NCI-H1694 (cell line): ENCODE measurements around the gene BEGAIN.
A peak's percentile ranks its signal among the peaks of the same experiment; 100 is the strongest.

Source experiments
- DNase-seq: peaks from one replicate; lab custom pipeline; 2025; lab: John Stamatoyannopoulos, UW

The BEGAIN gene, protein sequence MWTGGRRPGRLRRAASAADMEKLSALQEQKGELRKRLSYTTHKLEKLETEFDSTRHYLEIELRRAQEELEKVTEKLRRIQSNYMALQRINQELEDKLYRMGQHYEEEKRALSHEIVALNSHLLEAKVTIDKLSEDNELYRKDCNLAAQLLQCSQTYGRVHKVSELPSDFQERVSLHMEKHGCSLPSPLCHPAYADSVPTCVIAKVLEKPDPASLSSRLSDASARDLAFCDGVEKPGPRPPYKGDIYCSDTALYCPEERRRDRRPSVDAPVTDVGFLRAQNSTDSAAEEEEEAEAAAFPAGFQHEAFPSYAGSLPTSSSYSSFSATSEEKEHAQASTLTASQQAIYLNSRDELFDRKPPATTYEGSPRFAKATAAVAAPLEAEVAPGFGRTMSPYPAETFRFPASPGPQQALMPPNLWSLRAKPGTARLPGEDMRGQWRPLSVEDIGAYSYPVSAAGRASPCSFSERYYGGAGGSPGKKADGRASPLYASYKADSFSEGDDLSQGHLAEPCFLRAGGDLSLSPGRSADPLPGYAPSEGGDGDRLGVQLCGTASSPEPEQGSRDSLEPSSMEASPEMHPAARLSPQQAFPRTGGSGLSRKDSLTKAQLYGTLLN

DNA sequence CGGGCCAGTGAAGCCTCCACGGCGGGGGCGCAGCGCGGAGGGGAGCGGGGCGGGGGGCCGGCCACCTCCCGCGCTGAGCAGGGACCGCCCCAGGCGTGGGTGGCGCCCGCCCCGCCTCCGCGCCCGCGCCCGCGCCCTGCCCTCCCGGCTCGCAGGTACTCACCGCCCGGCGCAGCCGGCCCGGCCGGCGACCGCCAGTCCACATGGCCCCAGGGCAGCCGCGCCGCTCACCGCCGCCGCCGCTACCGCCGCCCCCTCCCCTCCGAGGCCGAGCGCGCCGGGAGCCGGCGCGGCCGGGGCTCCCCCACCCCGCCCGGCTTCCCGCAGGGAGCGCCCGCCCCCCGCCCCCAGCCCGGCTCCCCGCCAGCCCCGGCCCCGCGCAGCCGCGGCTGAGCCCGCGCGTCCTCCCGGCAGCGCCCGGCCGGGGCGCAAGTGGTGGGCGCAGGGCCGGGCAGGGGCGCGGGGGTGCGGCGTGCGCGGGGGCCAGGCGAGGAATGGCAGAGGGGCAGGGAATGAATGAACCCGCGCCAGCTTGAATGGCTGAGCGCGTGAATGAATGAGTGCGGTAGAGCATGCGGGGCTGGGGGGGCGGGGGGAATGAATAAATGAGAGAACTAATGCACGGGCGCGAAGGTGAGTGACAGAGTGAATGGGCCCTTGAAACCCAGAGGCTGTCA lies at the start of gene BEGAIN:
Gene BEGAIN (minus strand): TSS at position 332 of the 677 bp plus-strand sequence. CDS start 127 bp downstream, at position 205.
- peak; percentile 67 for DNase-seq

DNA sequence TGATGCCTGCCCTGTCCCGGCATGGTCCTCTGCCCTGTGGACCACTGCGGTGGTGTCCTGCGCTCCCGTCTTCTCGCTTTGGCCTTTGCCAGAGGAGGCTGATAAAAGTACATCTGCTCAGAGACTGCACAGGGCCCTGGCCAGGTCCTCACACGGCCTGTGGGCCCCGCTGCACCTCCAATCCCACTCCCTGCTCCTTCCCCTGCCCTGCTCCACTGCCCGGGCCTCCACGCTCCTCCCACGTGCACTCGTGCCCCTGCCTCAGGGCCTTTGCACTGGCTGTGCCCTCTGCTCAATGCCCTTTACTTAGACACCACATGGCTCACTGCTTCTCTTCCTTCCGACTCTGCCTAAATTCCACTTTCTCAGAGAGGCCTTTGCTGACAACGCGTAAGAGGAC lies 49.3 kb upstream of the BEGAIN start:
- no peak for DNase-seq

DNA sequence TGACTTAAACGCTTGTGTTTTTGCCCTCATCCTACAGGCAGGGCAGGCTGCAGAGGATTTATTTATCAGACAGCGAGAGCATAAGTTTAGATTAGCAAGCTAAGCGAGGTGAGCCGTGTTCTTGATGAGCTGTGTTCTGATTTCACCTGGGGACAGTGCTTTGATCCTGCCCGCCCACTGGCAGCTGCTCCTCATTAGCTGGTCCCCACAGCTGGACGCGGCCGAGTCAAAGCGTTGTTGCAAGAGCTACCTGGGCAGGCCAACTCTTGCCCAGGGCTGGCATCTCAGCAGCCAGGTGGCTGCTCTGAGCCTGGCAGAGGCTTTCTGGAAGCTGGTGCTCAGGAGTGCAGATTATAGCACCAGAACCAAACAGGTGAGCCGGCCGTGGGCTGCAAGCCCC lies 46.8 kb upstream of the BEGAIN start:
- no peak for DNase-seq

DNA sequence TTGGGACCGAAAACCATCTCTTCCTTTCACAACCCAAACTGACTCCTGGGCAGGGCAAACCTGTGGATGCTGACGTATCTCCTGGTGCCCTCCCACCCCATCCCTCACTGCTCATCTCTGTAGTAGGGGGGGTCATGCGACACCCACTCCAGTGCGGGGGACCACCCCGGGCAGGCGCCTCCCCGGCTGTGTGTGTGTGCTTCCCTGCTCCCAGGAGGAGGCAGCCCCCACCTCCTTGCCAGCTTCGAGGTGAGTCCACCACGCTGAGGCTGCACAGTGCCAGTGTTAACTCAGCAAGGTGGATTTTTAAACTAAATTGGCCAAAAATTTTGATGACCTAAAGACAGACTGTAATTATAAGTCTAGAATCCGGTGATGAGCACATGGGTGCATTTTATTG lies 46.2 kb upstream of the BEGAIN start:
- DNase-seq = no peak

DNA sequence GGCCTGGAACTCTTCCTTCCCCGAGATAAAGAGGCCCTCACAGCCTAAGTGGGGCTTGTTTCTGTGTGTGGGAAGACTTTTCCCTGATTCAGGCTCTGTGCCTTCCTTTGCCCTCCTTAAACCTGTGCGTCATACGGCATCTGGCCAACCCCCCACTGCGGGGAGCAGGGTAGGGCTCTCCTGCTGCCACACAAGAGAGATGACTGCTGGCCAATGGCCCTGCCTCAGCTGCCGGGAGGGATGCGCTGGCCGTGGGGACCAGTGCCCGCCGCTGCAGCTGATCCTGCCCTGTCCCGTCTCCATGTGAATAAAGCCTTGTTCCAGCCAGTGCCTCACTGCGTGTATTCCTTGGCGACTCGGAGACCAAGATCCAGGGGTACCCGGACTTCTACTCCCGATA lies 42.5 kb upstream of the BEGAIN start:
- DNase-seq = no peak

DNA sequence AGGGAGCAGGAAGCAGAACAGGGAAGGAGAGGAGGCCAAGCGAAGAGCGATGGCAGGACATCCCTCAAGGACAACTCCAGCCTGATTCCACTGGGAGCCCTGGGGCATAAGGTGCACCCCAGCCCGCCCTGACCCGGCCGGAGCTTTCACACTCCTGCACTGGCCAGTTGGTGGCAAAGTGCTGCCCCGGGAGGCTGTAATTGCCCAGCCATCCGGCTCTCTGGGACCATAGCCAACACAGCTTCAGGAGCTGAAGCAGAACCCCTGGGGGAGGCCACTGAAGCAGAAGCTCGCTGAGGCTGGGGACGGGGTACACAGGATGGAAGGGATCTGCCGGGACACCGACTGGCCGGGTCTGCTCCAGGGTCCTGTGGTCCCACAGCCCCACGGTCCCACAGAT lies 41.9 kb upstream of the BEGAIN start:
- no peak for DNase-seq

DNA sequence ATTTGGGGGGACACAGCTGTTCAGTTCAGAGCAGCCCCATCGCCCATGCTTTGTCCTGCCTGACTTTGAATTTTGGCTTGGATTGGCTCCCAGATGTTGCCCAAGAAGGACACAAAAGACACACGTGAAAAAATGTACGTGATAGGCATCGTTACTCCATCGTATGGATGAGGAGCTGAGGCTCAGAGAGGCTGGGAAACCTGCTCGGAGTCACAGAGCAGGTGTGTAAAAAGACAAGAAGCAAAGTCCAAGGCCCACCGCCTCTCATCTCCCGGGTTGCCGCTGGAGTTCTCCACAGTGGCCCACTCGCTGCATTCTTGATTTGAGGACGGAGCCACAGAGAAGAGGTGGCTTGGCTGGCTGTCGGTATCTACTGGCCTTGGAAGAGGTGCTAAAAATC lies 41.0 kb upstream of the BEGAIN start:
- DNase-seq = no peak

DNA sequence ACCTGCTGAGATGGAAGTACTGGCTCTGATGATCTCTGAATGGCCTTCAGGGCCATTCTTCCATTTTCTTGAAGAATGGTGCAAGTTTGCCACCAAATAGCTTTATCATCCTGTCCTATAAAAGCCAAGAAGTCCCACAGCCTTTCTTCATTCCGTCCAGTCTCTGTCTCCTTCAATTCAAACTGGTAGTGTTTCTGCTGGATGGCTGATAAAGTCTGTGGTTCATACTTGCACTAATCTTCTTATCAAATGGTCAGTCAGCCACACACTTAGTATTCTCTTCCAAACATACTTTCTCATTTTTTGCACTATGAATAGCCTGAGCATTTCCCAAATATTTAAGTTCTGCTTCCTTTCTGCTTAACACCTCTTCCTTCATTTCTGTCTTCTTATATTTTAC lies 39.4 kb upstream of the BEGAIN start:
- no peak for DNase-seq

DNA sequence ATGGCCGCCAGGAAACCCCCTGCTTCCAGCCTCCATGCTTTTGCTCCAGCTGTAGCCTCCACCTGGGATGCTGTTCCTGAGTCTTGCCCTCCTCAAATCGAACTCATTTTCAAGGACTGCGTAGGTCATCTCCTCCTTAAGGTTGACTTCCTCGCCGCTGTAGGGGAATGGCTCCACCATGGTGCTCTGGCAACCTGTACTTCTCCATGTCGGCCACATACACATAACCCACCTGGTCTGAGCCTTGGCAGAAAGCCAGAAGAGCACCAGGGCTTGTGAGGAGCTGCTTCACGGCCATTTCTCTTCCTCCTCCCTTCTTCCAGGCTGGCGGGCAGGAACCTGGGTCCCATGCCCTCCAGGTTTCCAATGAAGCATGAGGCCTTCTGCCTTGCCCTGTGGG lies 36.7 kb upstream of the BEGAIN start:
- no peak for DNase-seq

DNA sequence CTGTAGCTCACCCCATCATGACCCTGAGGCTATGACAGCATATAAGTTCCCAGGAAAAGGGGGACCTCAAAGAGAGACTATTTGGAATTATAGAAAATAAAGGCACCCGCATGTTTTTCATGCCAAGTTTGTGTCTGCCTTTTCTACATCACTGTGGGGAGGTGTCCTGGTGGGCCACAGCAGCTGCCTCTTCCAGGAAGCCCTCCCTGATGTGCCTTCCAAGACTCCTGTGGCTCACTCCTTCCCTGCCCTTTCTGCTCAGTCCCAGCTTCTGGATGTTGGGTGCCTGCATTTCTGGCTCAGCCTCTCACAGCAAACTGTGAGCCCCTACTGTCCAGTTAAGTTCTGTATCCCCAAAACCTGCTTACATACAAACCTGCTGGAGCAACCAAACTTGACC lies 36.3 kb upstream of the BEGAIN start:
- no peak for DNase-seq

DNA sequence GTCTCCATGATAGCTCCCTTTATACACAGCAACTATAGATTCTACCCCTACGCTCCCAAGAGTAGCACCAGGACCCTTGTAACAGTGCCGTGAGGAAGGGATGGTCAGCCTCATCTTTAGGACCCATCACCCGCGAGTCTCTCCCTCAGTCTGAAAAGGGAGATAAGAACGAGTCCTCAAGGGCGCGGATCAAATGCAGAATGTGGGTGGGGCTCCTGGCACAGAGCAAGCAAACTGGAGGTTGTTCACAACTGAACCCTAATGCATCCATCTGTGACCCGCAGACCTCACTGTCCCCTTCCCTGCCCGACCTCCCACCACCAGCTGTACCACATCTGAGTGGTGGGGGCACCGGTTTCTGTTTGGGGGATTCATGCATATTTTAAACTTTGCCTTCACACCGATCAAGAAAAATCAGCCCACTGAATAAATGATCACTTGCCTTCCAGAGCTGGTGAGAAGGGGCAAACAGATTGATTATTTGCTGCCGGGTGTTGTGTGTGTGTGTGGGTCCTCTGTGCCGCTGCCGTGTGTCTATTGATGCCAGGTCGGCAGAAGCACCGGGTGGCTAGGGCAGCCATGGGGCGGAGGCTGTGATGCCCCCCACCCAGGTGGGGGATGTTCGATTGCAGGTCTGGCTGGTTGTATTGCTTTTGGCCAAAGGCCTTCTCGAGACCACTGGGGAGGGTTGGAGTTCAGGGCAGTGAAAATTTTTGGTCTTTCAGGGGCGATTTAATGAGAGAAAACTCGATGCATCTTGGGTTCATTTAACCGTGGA lies 35.7 kb upstream of the BEGAIN start:
- DNase-seq = no peak

DNA sequence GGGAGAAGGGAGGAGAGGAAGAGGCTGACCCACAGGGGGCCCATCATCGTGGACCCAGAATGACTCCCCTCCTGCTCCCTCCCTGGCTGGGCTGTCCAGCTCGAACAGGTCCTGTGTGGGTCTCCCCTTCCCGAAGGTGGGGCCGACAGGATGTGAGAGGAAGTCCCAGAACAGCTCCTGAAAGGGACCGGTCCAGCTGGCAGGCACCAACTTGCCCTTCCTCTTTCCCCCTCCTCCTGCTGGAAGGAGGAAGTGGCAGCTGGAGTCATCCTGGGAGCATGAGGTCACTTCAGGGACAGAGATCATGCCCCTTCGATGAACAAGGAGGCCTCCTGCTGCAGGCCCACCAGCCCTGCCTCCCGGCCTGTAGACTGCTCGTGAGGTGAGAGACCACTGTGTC lies 35.0 kb upstream of the BEGAIN start:
- DNase-seq = no peak

DNA sequence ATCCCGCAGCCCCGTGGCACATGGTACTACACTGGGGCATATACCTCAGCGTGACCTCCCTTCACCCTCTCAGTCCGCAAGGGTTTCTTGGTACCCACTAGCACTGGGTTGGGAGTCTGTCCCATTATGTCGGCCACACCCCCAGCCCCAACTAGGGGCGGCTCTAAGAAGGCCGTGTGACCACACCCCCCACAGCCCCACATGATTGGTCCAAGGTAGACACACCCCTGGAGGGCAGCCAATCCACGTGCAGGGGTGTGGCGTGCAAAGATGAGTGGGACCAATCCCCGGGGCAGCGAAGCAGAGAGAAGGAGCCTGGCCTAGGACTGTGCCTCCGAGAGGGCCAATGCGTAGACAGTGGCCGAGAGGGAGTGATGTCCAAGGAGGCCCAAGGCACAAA lies 34.6 kb upstream of the BEGAIN start:
- DNase-seq = no peak

DNA sequence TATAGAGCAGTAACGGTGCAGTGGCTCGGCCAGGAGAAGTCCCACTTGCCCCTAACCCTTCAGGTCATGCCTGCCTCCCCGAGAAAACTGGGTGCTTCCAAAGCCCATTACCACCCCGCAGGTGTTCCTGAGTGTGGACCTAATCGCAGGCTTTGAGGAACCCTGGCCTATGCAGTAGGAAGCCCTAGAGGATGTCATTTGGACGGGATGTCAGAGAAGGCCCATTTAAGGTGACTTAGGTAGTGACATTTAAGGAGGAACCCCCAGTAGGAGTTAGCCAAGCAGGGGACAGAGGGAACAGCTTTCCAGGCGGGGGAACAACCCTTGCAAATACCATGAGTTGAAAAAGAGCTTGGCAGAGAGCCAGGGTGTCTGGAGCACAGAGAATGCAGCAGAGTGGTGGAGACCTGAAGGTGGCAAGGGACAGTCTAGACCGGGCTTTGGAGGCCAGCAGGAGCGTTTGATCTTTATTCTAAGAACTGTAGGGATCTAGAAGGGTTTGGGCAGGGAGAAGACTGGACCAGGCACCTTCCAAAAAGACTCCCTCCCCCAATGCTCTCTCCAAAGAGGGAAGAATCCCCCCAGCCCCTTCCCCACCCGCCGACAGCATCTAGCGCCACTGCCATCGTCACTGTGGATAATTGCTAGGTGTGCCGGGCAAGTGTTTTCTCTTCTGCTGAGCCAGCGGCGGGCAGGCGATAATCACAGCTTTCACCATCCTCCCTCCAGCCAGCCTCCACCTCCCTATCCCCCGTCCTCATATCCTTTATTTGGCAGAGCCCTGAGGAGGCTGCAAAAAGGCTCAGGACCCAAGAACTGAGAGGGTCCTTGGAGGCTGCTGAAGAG lies 33.3 kb upstream of the BEGAIN start:
- DNase-seq = peak; percentile 38

DNA sequence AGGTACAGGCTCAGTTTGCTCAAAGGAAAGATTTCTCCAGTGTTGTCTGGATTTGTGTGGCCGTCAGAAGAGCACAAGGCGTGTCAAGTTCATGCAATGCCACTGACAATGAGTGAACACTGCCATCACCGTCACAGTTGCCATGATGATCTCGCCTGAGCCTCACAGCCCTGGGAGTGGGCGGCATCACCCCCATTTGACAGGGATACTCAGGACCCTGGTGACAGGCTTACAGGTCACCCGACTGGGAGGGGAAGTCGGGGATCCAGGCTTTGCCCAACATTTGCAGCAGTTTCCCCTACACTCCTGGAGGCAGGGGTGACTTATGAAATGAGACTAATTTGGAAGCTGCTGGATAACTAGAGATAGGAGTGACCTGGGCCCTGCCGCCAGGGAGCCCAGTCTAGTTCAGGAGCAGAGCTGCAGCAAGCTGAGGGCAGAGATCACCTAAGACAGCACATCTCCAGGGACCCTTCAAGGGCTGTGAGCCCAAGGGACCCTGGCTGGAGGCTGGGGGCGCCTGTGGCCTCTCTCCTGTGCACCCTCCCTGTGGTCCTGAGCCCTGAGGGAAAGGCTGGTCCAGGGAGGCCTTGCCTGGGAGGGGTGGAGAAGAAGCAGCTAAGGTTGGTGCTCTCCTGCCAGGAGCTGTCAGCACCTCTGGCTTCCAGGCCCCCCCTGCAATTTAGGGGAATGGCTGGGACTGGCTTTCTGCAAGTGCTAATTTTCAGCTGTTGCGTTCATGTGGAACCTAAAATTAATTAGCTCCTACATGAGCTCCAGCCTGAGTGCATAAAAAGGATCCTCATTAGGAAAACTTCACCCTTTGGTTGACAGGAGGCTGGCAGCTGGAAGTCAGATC lies 32.4 kb upstream of the BEGAIN start:
- peak; percentile 57 for DNase-seq

DNA sequence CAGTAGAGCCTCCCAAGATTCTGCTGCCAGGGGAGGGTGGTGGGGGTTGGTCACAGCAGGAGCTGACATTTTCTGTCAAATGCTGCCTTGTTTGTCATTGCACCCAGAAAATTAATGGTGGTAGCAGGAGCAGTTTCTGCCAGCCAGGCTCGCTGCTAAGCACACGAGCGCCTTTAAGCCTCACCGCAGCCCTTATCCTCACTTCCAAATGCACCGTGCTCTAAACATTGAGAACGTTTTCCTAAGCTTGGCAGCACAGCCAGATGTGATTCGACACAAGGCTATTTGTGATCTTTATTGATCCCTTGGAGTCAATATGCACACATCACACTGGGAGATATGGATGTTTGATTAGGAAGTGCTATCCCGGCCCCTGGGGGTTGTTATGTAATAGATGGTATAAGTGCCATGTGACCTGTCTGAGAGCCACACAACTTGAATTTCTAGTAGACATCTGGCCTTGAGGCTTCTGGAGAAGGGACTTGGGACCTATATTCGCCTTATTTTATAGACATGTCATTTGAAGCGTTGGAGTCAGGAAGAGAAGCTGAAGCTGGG lies 31.6 kb upstream of the BEGAIN start:
- no peak for DNase-seq

DNA sequence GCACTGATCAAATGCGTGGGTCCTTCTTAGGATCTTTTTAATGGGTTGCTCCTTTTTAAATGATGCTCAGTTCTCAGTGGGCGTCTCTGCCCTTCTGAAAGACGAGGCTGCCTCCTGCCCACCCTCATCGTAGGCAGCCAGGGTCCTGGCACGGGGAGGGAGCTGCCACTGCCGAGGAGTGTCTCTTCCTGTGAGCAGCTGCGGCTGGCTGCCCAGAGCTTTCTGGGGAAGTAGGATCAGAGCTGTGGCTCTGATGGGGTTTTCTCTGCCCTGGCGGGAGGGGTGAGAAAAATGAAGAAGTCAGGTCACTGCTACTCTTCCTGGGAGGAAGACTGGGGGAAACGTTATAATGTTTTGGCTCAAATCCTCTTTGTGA lies 31.1 kb upstream of the BEGAIN start:
- DNase-seq = no peak

DNA sequence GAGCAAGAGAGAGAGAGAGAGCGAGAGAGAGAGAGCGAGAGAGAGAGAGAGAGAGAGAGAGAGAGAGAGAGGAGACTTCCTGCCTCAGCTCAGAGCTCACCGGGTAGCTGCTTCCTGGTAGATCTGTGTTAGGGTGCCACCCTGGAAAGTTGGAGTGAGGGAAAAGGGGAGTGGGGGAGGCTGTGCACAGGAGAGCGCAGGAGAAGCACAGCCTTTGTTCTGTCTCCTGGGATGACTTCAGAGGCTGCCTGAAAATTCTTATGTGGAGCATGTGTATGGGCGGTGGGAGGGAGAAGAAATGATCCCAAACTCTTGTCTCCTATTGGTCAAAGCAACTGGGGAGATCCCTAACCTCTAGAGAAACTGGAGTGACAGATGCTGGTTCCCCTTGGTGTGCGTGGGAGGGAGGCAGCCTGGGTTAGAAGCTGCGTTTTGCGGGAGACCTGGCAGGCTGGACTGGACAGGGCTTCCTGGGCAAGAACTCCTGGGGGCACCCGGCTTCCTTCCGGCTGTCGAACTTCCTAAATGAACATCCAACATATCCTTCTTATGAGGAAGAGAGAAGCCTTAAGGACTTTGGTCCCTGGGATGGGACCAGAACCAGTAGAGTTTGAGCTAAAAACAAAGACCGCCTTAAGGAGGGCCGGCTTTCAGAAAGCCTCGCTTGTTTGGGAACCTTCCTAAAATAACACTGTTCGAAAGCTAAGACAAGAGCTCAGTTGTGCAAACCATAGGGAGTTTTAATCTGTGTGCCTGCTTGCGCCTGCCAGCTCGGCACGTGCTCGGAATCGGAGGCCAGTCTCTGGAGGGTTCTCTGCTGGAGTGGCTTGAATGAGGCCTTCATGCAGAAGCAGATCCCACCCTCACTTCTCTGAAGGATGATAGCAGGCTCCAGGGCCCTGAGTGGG lies 30.4 kb upstream of the BEGAIN start:
- no peak for DNase-seq

DNA sequence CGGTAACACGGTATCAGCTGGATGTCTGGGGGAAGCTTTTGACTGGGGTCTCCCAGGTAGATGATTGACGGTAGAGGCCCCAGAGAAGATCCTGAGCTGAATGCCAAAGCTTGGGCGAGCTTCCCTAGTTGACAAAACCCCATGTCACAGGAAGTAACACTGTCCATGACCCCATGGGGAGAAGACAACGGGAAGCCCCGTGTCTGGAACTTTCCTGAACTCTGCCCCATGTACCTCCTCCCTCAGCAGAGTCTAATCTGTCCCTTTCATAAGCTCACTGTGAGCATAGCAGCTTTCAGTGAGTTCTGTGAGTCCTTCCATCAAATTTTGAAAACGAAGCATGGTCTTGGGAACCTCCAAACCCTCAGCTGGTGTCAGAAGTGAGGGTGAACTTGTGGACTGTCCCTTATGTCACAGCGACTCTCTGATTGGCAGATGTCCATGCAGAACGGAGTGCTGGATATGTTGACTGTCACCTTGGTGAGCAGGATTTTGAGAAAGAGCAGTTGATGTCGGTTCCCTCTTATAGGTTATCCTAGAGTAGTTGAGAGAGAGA lies 29.7 kb upstream of the BEGAIN start:
- no peak for DNase-seq
